HL-60/S4 treated with retinoic acid at 250 ng/mL for 4 days and 3 days (cell line): ENCODE measurements around the gene SLC26A3.
"Not testable (repeated sequence)": the region's sequence is repeated elsewhere in the genome, so short reads cannot be mapped to it uniquely, and the experiment has no call there.

Experiments used
- in situ Hi-C: fragments of 300-500 bp; cut with MboI; formaldehyde crosslinking; loops from 2 replicates; pipeline ENCODE4 v1.7.0; 2022; ENCODE audit warnings: low sequenced_read_pairs

SLC26A3 gene

GRCh38 chr7:107803009-107803610, at the start of gene SLC26A3:
TSS of gene SLC26A3 (minus strand) at chr7:107803223. CDS start at chr7:107794509, 8,714 bp downstream.
- in situ Hi-C loops, result no loop called here

GRCh38 chr7:107850643-107851042, 47.6 kb upstream of the SLC26A3 start:
- in situ Hi-C loops, result loop anchor here (25.0 kb wide), 1 partner anchor 638 kb away; no protein-coding TSS in a partner anchor

GRCh38 chr7:107850216-107850615, 47.2 kb upstream of the SLC26A3 start:
- in situ Hi-C loops, result loop anchor here (25.0 kb wide), 1 partner anchor 638 kb away; no protein-coding TSS in a partner anchor

GRCh38 chr7:107848211-107848610, 45.2 kb upstream of the SLC26A3 start:
- in situ Hi-C loops, result not testable (repeated sequence)

- in situ Hi-C loops, result not testable (repeated sequence)
These were observed 44.8 kb upstream of the SLC26A3 start for GRCh38 chr7:107847836-107848175.

GRCh38 chr7:107847168-107847835, 44.3 kb upstream of the SLC26A3 start:
- in situ Hi-C loops, result no loop called here

GRCh38 chr7:107846324-107846723, 43.3 kb upstream of the SLC26A3 start:
- in situ Hi-C loops, result no loop called here

- in situ Hi-C loops, result no loop called here
These were observed 40.2 kb upstream of the SLC26A3 start for GRCh38 chr7:107843184-107843583.

GRCh38 chr7:107842213-107842612, 39.2 kb upstream of the SLC26A3 start:
- in situ Hi-C loops, result no loop called here

- in situ Hi-C loops, result no loop called here
These were observed 36.0 kb upstream of the SLC26A3 start for GRCh38 chr7:107838816-107839565.

GRCh38 chr7:107838024-107838601, 35.1 kb upstream of the SLC26A3 start:
- in situ Hi-C loops, result no loop called here

GRCh38 chr7:107837145-107837512, 34.1 kb upstream of the SLC26A3 start:
- in situ Hi-C loops, result no loop called here

- in situ Hi-C loops, result no loop called here
These were observed 33.5 kb upstream of the SLC26A3 start for GRCh38 chr7:107836237-107837144.

- in situ Hi-C loops, result no loop called here
These were observed 31.4 kb upstream of the SLC26A3 start for GRCh38 chr7:107834401-107834800.

GRCh38 chr7:107833684-107834106, 30.7 kb upstream of the SLC26A3 start:
- in situ Hi-C loops, result no loop called here

GRCh38 chr7:107830420-107830819, 27.4 kb upstream of the SLC26A3 start:
- in situ Hi-C loops, result no loop called here

- in situ Hi-C loops, result no loop called here
These were observed 25.5 kb upstream of the SLC26A3 start for GRCh38 chr7:107828540-107828939.

GRCh38 chr7:107827501-107827900, 24.5 kb upstream of the SLC26A3 start:
- in situ Hi-C loops, result no loop called here

GRCh38 chr7:107826451-107826850, 23.4 kb upstream of the SLC26A3 start:
- in situ Hi-C loops, result no loop called here

GRCh38 chr7:107824858-107825257, 21.8 kb upstream of the SLC26A3 start:
- in situ Hi-C loops, result no loop called here

- in situ Hi-C loops, result no loop called here
These were observed 15.6 kb upstream of the SLC26A3 start for GRCh38 chr7:107818622-107819021.
